Pancreas (tissue), 10 donors: ENCODE data around the gene DLL4. TPM values are rescaled to one million over a fixed set of nuclear protein-coding genes. Genes with fewer than 3 reads are reported as not detected.

Source experiments
- ATAC-seq, 4 donors: fragments of 200-7000 bp; cut with Tn5 transposase; one replicate each; pipeline versions ENCODE4 v1.8.0 to v1.9.1; 2020; ENCODE audit warnings: mild to moderate bottlenecking in 4 of 4, moderate library complexity in 4 of 4
- DNase-seq, 6 donors: peaks; one replicate each; pipeline ENCODE4 v3.0.0-alpha.2; 2020
- FAIRE-seq: peaks from 2 replicates; lab custom pipeline; 2012; peaks lifted over from hg19 to GRCh38; lab: Jason Lieb, UNC
- H3K27ac ChIP-seq, 4 donors: fragments of 200-600 bp; sonication (generic); 1 replicate in 3 of 4; 2 replicates in 1 of 4; pipeline versions ENCODE4 v1.5.0 to v1.8.0; 2020
- H3K27me3 ChIP-seq, 4 donors: fragments of 200-600 bp; one replicate each; pipeline ENCODE4 v1.8.0; 2021
- H3K36me3 ChIP-seq, 3 donors: fragments of 200-600 bp; sonication (generic) in 1 of 3; one replicate each; pipeline versions ENCODE4 v1.5.0 to v1.8.0; 2020 to 2021
- H3K4me1 ChIP-seq, 3 donors: fragments of 200-600 bp; one replicate each; pipeline ENCODE4 v1.8.0; 2021
- H3K4me3 ChIP-seq, 4 donors: fragments of 200-600 bp; sonication (generic) in 2 of 4; one replicate each; pipeline versions ENCODE4 v1.5.0 to v1.8.0; 2020 to 2021
- H3K9me3 ChIP-seq, 4 donors: fragments of 200-600 bp; one replicate each; pipeline ENCODE4 v1.8.0; 2021
- WGBS, 2 donors: extraction: QIAGEN DNeasy Blood & Tissue Kit; methylation state at CpG; one replicate each; pipeline ENCODE4 v1.1.7; 2013; 5-methylcytosine and 5-hydroxymethylcytosine counted together
- intact Hi-C, 3 donors: fragments of 100-400 bp; cut with DNase I; formaldehyde crosslinking; loops; one replicate each; pipeline versions ENCODE4 v1.11.1 to v1.14.2; 2022
- polyA plus RNA-seq, 2 donors: library from polyadenylated mRNA; stranded (reverse); fragments of 200-250 nt; gene quantifications; one replicate each; pipeline ENCODE4 v1.2.3, GENCODE V29; 2013
- total RNA-seq, 6 donors: library from RNA; stranded (reverse); fragmentation: NEBNext Ultra II Directional in 4 of 6; extraction: Animal tissue kit (Norgen Biotek cat#: 25700) in 4 of 6; gene quantifications; one replicate each; pipeline versions ENCODE4 v1.2.1 to v1.2.4, GENCODE V29; 2021 to 2023
- TF ChIP-seq, protein P1 (sequence below), 4 donors: fragments of 200-600 bp; sonication (generic) in 3 of 4; IDR thresholded peaks; one replicate each; pipeline versions ENCODE4 v1.5.0 to v1.8.0; 2021; ENCODE audit warnings: antibody characterized with exemption in 4 of 4
- donor health status: healthy with polysubstance abuse.
- donor health status: DM: no; HTN: no; CAD: no; lungs with moderate emphysema.
- donor health status: DM: no; HTN: no; CAD: no.
- donor health status: control.
- donor health status: control.
- donor health status: Bipolar disorder and iron deficiency.
- donor health status: DM: yes; HTN: yes; CAD: no.
- donor health status: DM: no; HTN: no; CAD: no.
- donor health status: DM: no; HTN: no; CAD: no.
- donor health status: DM: yes; HTN: yes; CAD: no.

The DLL4 gene
- total and polyA plus RNA-seq, 8 donors, result 1.3 to 4.8 (median 2.3) TPM

DNA sequence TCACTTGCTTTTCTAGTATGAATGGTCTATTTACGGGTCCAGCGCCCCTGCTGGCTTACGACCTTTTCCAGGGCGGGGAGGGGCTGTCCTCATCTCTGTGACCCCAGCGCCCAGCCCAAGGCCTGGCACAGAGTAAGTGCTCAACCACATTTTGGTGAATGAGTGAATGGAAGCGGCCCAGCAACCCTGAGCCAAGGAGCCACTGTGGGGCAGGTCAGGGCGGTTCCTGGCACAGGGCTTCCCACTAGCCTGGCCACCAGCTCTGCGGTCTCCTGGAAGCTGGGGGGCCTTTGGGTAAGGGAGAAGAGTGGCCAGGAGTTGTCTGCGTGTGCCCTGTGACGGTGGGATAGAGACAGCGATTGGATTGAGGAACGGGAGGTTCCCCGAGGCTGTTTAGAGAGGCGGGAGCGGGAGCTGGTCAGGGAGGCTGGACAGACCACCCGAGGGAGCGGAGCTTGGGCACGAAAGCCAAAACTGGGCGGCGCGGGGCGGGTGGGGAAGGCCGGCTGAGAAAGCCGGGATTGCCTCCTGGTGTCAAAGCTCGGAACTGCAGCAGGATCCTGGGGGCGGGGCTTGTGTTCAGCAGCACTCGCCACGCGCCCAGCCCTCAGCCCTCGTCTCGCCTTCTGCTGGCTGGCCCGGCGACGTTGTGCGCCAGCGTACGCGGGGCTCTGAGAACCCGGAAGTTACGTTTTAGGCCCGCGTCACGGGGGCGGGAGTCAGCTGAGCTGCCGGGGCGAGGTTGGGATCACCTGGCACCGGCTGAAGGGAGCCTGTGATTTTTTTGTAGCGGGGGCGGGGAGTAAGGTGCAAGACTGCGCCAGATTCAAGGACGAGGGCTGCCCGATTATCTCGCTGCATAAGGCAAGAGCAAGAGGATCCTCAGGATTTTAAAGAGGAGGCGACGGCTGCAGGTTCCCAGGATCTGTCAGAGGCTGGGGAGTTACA is 35.1 kb upstream of the DLL4 start, which contains the start of gene VPS18:
Gene VPS18 (plus strand): TSS at position 718 of the 948 bp plus-strand sequence. CDS start 319 bp downstream, outside the sequence.
- peak; percentile 39 for FAIRE-seq

DNA sequence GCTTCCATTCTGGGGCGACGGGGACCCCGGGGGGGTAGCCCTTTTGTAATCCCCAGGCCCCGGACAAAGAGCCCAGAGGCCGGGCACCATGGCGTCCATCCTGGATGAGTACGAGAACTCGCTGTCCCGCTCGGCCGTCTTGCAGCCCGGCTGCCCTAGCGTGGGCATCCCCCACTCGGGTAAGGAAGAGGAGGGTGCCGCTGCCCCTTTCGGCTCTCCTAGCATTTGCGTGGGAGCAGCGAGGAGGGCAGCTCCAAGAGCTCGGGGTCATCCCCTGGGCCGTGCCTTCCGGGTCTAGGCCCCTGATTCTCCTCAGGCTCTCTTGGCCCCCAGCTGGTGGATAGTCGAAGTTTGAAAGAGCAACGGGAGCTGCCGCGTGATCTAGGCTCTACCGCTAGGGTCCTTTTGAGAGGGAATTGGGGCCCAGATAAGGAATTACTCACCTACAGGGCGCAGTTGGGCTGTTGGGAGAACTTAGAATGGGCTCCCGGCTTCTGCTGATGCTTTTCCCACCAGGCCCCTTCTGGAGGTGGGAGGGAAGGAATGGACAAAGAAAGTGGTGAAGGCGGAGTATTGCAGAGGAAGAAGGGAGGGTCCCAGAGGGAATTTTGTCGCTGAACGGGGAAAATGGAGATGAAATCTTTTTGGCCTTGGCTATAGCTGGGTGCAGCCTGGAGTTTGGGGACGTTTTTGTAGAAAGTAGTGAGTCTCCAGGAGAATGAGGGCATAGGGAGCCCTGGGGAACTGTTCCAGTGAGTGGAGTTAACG is 34.3 kb upstream of the DLL4 start:
- H3K27ac ChIP-seq, result peak overlapping the region; percentile 56 to 85 (median 78)
- no peak for FAIRE-seq
- DNase-seq, result peak in 5 of 6 donors; percentile 44 to 86 (median 70)

More for the DNA sequence above, 35.1 kb upstream of the DLL4 start, which contains the start of gene VPS18:
- Histone ChIP-seq H3K27ac (peak within 1 kb of the TSS; percentile 56 to 85 (median 78)), H3K36me3 (peaks cover 0 to 6% (median under 1%) of the 10 kb centered on the region in 3 donors), H3K4me1 (peaks cover 0 to 7% (median 0%) of the 10 kb centered on the region in 3 donors), H3K4me3 (peak within 1 kb of the TSS; percentile 44 to 85 (median 76)), H3K27me3 (no peaks in the 10 kb centered on the region), H3K9me3 (no peaks in the 10 kb centered on the region)
- TF ChIP-seq, protein P1, sequence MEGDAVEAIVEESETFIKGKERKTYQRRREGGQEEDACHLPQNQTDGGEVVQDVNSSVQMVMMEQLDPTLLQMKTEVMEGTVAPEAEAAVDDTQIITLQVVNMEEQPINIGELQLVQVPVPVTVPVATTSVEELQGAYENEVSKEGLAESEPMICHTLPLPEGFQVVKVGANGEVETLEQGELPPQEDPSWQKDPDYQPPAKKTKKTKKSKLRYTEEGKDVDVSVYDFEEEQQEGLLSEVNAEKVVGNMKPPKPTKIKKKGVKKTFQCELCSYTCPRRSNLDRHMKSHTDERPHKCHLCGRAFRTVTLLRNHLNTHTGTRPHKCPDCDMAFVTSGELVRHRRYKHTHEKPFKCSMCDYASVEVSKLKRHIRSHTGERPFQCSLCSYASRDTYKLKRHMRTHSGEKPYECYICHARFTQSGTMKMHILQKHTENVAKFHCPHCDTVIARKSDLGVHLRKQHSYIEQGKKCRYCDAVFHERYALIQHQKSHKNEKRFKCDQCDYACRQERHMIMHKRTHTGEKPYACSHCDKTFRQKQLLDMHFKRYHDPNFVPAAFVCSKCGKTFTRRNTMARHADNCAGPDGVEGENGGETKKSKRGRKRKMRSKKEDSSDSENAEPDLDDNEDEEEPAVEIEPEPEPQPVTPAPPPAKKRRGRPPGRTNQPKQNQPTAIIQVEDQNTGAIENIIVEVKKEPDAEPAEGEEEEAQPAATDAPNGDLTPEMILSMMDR (IDR thresholded peaks at IDR 0.05), result peak; percentile 95 to 99 (median 98)
- WGBS, 2 donors, result 2 to 3% methylated on average over 53 to 55 of the region's 55 CpGs
- DNase-seq (peak; percentile 98 to 99 (median 98)), ATAC-seq (peak; percentile 94 to 98 (median 97))
- intact Hi-C loops, result loop anchor here in 1 of 3 donors (5.0 kb wide), 1 partner anchor 37 kb away; no protein-coding TSS in a partner anchor

DNA sequence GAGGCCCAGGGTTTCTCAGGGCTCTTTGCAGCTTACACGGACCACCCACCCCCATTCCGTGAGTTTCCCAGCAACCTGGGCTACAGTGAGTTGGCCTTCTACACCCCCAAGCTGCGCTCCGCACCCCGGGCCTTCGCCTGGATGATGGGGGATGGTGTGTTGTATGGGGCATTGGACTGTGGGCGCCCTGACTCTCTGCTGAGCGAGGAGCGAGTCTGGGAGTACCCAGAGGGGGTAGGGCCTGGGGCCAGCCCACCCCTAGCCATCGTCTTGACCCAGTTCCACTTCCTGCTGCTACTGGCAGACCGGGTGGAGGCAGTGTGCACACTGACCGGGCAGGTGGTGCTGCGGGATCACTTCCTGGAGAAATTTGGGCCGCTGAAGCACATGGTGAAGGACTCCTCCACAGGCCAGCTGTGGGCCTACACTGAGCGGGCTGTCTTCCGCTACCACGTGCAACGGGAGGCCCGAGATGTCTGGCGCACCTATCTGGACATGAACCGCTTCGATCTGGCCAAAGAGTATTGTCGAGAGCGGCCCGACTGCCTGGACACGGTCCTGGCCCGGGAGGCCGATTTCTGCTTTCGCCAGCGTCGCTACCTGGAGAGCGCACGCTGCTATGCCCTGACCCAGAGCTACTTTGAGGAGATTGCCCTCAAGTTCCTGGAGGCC is 29.5 kb upstream of the DLL4 start:
- H3K36me3 ChIP-seq, result peaks cover 0 to 36% (median 12%) of the 10 kb centered on the region in 3 donors
- FAIRE-seq (no peak), ATAC-seq (no peak), DNase-seq (peak in 1 of 6 donors; percentile 66)
- H3K4me3 ChIP-seq, result no peak overlapping the region
- no peaks in the 10 kb centered on the region for H3K27me3 ChIP-seq
- WGBS, 2 donors, result 92% methylated on average over 33 of the region's 33 CpGs
- intact Hi-C loops, result loop anchor here in 2 of 3 donors (5.0 to 10.0 kb wide), 3 partner anchors 115 to 425 kb away; no protein-coding TSS in a partner anchor
- no peaks in the 10 kb centered on the region for H3K9me3 ChIP-seq
- TF ChIP-seq, protein P1 (IDR thresholded peaks at IDR 0.05), result no peak
- no peak overlapping the region for H3K27ac ChIP-seq
- peaks cover 0 to 15% (median 0%) of the 10 kb centered on the region in 3 donors for H3K4me1 ChIP-seq

More for the DNA sequence above, 34.3 kb upstream of the DLL4 start:
- Histone ChIP-seq H3K36me3 (peaks cover 0 to 14% (median 4%) of the 10 kb centered on the region in 3 donors), H3K27me3 (no peaks in the 10 kb centered on the region), H3K4me1 (peaks cover 0 to 7% (median 0%) of the 10 kb centered on the region in 3 donors), H3K4me3 (peak overlapping the region; percentile 44 to 85 (median 76)), H3K9me3 (no peaks in the 10 kb centered on the region)
- intact Hi-C loops, result loop anchor here in 1 of 3 donors (5.0 kb wide), 1 partner anchor 38 kb away; no protein-coding TSS in a partner anchor
- 2 to 3% methylated on average over 26 to 33 of the region's 33 CpGs for WGBS, 2 donors
- ATAC-seq, result peak; percentile 41 to 69 (median 55)
- TF ChIP-seq, protein P1 (IDR thresholded peaks at IDR 0.05), result peak in 2 of 4 donors; percentile 10 to 31
